Mesendoderm (in vitro differentiated cells): ENCODE data around the gene SH3GL1.

Source experiments
- DNase-seq: peaks from one replicate; pipeline ENCODE4 v3.0.0; 2013
- H2AK5ac ChIP-seq: 2 replicates; pipeline ENCODE4 v1.6.1; 2013; ENCODE audit warnings: low read length, inconsistent platforms
- H2BK120ac ChIP-seq: 2 replicates; pipeline ENCODE4 v1.6.1; 2013; ENCODE audit warnings: low read depth, mild to moderate bottlenecking, low read length, moderate library complexity, mixed read lengths
- H2BK15ac ChIP-seq: replicated peaks from 2 replicates; pipeline ENCODE4 v1.6.1; 2013; ENCODE audit warnings: low read depth, mild to moderate bottlenecking, moderate library complexity
- H2BK5ac ChIP-seq: 2 replicates; pipeline ENCODE4 v1.6.1; 2013; ENCODE audit warnings: low read length, inconsistent platforms
- H3K18ac ChIP-seq: 2 replicates; pipeline ENCODE4 v1.6.1; 2013; ENCODE audit warnings: mild to moderate bottlenecking, low read length, mixed read lengths
- H3K23ac ChIP-seq: one replicate; pipeline ENCODE4 v1.6.1; 2013; ENCODE audit warnings: low read length
- H3K27ac ChIP-seq: 2 replicates; pipeline ENCODE4 v1.5.1; 2013; ENCODE audit warnings: low read depth, mild to moderate bottlenecking, inconsistent platforms, low read length, moderate library complexity
- H3K27me3 ChIP-seq: 2 replicates; pipeline ENCODE4 v1.6.1; 2013; ENCODE audit warnings: low read length, control low read depth, mild to moderate bottlenecking, inconsistent platforms; ENCODE audit not compliant: insufficient read depth, poor library complexity
- H3K36me3 ChIP-seq: 2 replicates; pipeline ENCODE4 v1.6.1; 2013; ENCODE audit warnings: low read length, inconsistent platforms; ENCODE audit not compliant: control insufficient read depth, insufficient read depth
- H3K4ac ChIP-seq: one replicate; pipeline ENCODE4 v1.6.1; 2013; ENCODE audit warnings: low read depth, mild to moderate bottlenecking, low read length, moderate library complexity
- H3K4me1 ChIP-seq: 2 replicates; pipeline ENCODE4 v1.6.1; 2013; ENCODE audit warnings: low read depth, low read length, inconsistent platforms; ENCODE audit not compliant: control insufficient read depth
- H3K4me2 ChIP-seq: 2 replicates; pipeline ENCODE4 v1.6.1; 2013; ENCODE audit warnings: low read length
- H3K4me3 ChIP-seq: 2 replicates; pipeline ENCODE4 v1.5.1; 2013; ENCODE audit warnings: mild to moderate bottlenecking, low read length
- H3K56ac ChIP-seq: one replicate; pipeline ENCODE4 v1.6.1; 2013; ENCODE audit warnings: low read length
- H3K79me1 ChIP-seq: 2 replicates; pipeline ENCODE4 v1.6.1; 2013; ENCODE audit warnings: low read length, inconsistent platforms
- H3K79me2 ChIP-seq: 2 replicates; pipeline ENCODE4 v1.6.1; 2013; ENCODE audit warnings: mild to moderate bottlenecking, low read length; ENCODE audit not compliant: control insufficient read depth, insufficient read depth
- H3K9ac ChIP-seq: 2 replicates; pipeline ENCODE4 v1.6.1; 2013; ENCODE audit warnings: low read length, inconsistent platforms
- H4K5ac ChIP-seq: one replicate; pipeline ENCODE4 v1.6.1; 2013; ENCODE audit warnings: low read length
- H4K8ac ChIP-seq: one replicate; pipeline ENCODE4 v1.6.1; 2013; ENCODE audit warnings: low read depth, mild to moderate bottlenecking, control low read depth, low read length, moderate library complexity
- WGBS: extraction: QIAGEN DNeasy Blood & Tissue Kit; methylation state at CpG from one replicate; pipeline ENCODE4 v1.1.7; 2013; ENCODE audit warnings: low lambda C conversion rate, missing lambda C conversion rate; ENCODE audit not compliant: insufficient coverage; ENCODE audit errors: extremely low coverage; 5-methylcytosine and 5-hydroxymethylcytosine counted together

The SH3GL1 gene

DNA sequence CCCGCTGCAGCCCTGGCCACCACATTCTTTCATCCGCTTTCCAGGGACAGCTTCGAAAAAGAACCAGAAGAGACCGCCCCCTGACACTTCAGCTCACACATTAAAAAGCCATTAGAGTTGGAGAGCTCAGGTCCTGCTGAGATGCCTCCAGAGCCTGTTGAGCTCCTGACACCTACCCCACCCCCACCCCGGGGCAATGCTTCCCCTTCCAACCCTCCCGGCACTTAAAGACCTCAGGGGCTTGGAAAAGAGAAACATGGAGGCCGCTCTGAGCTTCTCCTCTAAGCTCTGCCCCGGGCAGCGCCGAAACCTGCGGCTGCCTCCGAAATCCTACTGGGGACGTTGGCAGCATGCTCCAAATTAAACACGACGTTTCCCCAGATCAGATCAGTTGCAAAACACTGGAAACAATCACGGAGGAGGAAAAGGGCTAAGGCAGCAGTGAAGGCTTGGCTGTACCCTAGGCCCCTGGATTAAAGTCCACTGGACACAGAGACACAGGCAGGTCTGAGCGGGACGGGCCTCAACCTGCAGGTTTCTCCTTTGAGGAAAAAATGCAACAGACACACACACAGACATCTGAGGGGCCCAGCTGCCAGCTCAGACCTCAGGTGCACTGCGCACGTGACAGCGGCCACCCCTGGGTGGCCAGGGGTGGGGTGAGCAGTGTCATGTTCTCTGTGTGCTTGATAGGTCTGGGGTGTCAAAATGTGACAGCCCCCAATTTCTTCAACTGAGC, 9.6 kb downstream of the SH3GL1 start:
- Histone ChIP-seq H2AK5ac (no peak overlapping the region), H4K5ac (no peak overlapping the region), H3K36me3 (peaks cover 1% of the 10 kb centered on the region), H2BK15ac (no peak overlapping the region), H3K4me2 (peak overlapping the region; percentile 80), H3K27me3 (no peaks in the 10 kb centered on the region), H3K18ac (peak overlapping the region; percentile 4), H3K23ac (no peak overlapping the region), H2BK120ac (no peak overlapping the region), H2BK5ac (peak overlapping the region; percentile 31), H3K56ac (peak overlapping the region; percentile 73), H3K4me3 (no peak overlapping the region), H3K9ac (peak overlapping the region; percentile 48), H3K4ac (no peak overlapping the region), H3K79me1 (peaks cover 40% of the 10 kb centered on the region), H4K8ac (no peak overlapping the region), H3K79me2 (peaks cover 53% of the 10 kb centered on the region), H3K4me1 (peaks cover 18% of the 10 kb centered on the region), H3K27ac (peak overlapping the region; percentile 84)
- peak; percentile 96 for DNase-seq
- no CpG with 5 or more reads among the region's 21 CpGs for WGBS

DNA sequence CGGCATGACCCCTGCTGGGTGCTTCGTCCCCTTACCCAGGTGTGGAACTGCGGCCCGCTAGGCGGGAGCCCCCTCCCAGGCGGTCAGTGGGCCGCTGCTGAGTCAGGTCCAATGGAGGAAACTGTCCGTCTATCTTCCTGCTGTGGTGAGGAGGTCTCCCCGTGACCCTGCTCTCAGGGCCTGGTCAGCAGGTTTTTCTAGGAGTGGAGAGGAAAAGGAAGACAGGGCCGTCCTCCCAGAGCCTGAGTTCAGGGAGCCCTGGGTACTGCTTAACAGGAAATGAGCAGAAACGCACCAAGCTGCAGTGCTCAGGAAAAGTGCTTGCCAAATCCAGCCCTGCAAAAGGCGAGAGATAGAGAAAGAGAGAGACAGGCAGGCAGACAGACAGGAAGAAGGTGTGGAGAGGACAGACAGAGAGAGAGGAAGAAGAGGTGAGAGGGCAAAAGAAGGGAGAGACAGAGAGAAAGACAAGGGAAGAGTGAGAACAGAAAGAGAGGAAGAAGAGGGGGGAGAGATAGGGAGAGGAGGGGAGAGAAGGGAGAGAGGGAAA, 10.3 kb downstream of the SH3GL1 start:
- Histone ChIP-seq H3K4me3 (no peak overlapping the region), H3K36me3 (no peaks in the 10 kb centered on the region), H3K9ac (peak overlapping the region; percentile 36), H3K4me1 (peaks cover 18% of the 10 kb centered on the region), H4K5ac (no peak overlapping the region), H3K56ac (peak overlapping the region; percentile 73), H3K27me3 (no peaks in the 10 kb centered on the region), H3K4ac (no peak overlapping the region), H3K23ac (no peak overlapping the region), H3K4me2 (peak overlapping the region; percentile 26), H3K18ac (peak overlapping the region; percentile 1), H2AK5ac (peak overlapping the region; percentile 5), H4K8ac (no peak overlapping the region), H3K27ac (peak overlapping the region; percentile 84), H3K79me1 (peaks cover 39% of the 10 kb centered on the region), H3K79me2 (peaks cover 52% of the 10 kb centered on the region), H2BK5ac (peak overlapping the region; percentile 56), H2BK120ac (no peak overlapping the region), H2BK15ac (no peak overlapping the region)
- no CpG with 5 or more reads among the region's 12 CpGs for whole genome bisulfite sequencing
- peak; percentile 57 for DNase-seq

DNA sequence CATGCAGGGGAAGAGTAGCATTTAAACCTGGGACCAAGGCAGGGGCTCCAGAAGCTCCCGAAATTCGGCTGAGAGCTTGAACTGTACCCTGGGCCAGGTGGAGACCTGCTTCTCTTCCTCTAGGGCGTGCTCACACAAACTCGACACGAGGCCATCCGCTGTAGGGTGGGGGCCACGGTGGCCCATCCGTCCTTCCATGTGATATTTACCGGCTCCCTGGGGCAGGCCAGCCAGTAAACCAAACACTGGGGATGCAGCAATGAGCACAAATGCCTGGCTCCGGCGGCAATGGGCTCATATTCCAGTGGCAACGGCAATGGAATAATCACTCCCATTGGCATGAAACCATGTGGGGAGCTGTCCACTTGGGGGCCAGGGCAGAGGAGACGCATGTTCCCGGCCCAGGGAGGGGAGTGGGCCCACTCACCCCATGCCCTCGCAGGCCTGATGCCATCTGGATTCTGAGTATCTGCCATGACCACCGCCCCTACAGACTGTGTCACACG, 10.8 kb downstream of the SH3GL1 start:
- Histone ChIP-seq H2BK120ac (no peak overlapping the region), H4K8ac (no peak overlapping the region), H3K4me3 (no peak overlapping the region), H3K27me3 (no peaks in the 10 kb centered on the region), H2AK5ac (peak overlapping the region; percentile 5), H3K4ac (no peak overlapping the region), H3K36me3 (no peaks in the 10 kb centered on the region), H3K23ac (no peak overlapping the region), H3K79me2 (peaks cover 47% of the 10 kb centered on the region), H3K27ac (peak overlapping the region; percentile 84), H3K4me2 (no peak overlapping the region), H3K9ac (peak overlapping the region; percentile 36), H3K79me1 (peaks cover 34% of the 10 kb centered on the region), H2BK15ac (no peak overlapping the region), H3K56ac (peak overlapping the region; percentile 73), H3K4me1 (peaks cover 18% of the 10 kb centered on the region), H4K5ac (no peak overlapping the region), H3K18ac (peak overlapping the region; percentile 1), H2BK5ac (peak overlapping the region; percentile 56)
- no peak for DNase-seq
- no CpG with 5 or more reads among the region's 17 CpGs for WGBS

DNA sequence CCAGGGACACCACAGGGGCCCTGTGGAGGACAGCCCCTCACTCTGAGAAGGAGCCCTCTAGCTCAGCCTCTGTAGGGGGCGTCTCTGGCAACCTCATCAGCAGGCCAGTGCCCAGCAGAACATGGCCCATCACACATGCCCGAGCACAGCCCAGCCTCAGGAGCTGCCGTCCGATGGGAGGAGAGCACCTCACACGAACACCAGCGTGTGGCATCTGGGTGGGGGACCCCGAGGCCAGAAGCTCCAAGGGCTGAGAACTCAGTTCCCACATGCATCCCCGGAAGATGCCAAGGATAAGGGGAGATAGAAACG, 11.3 kb downstream of the SH3GL1 start:
- no peak overlapping the region for H2AK5ac ChIP-seq
- H3K79me2 ChIP-seq, result peaks cover 47% of the 10 kb centered on the region
- no peak overlapping the region for H2BK15ac ChIP-seq
- no peaks in the 10 kb centered on the region for H3K27me3 ChIP-seq
- H3K4me3 ChIP-seq, result no peak overlapping the region
- no peak overlapping the region for H3K4ac ChIP-seq
- H3K4me2 ChIP-seq, result no peak overlapping the region
- H3K9ac ChIP-seq, result no peak overlapping the region
- H3K4me1 ChIP-seq, result peaks cover 18% of the 10 kb centered on the region
- peaks cover 32% of the 10 kb centered on the region for H3K79me1 ChIP-seq
- H4K8ac ChIP-seq, result no peak overlapping the region
- H2BK120ac ChIP-seq, result no peak overlapping the region
- no CpG with 5 or more reads among the region's 9 CpGs for WGBS
- no peak overlapping the region for H3K56ac ChIP-seq
- H3K23ac ChIP-seq, result no peak overlapping the region
- no peaks in the 10 kb centered on the region for H3K36me3 ChIP-seq
- DNase-seq, result no peak
- H2BK5ac ChIP-seq, result no peak overlapping the region
- no peak overlapping the region for H4K5ac ChIP-seq
- no peak overlapping the region for H3K27ac ChIP-seq
- H3K18ac ChIP-seq, result no peak overlapping the region

DNA sequence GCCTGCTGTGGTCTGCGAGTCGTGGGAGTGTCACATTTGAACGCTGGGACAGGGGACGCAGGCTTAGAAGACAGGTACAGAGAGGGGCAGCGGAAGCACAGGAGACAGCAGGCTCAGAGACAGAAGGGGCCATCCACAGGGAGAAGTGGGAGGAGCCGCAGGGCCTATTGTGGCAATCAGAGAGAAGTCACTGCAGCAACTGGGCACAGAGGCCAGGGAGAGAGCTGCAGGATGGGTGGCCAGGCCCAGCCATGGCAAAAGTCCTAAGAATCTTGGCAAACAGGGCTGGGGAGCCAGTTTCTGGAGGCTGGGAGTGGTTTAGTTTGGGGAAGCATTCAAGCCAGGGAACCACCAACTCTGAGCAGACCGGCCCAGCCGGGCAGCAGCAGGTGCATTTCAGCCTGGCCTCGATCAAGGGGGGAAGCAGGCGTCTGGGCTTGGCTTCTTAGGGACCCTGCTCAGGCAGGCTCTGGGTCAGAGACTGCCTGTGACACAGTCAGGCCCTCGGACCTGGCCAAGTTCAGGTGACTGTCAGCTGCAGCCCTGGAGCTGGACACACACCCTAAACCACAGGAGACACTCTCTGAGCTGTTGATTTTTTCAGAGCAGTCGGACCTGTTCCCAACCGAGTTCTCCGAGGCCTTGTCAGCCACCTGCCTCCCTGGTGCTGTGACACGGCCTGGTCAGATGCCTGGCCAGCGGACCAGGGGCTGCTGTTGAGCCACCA, 11.8 kb downstream of the SH3GL1 start:
- no peak overlapping the region for H3K27ac ChIP-seq
- no peak overlapping the region for H3K9ac ChIP-seq
- no peaks in the 10 kb centered on the region for H3K36me3 ChIP-seq
- peaks cover 18% of the 10 kb centered on the region for H3K4me1 ChIP-seq
- H4K5ac ChIP-seq, result no peak overlapping the region
- H3K79me2 ChIP-seq, result peaks cover 45% of the 10 kb centered on the region
- H3K4me3 ChIP-seq, result no peak overlapping the region
- no peak overlapping the region for H3K23ac ChIP-seq
- no peak overlapping the region for H2BK5ac ChIP-seq
- H3K79me1 ChIP-seq, result peaks cover 32% of the 10 kb centered on the region
- no peak overlapping the region for H2BK120ac ChIP-seq
- no peak overlapping the region for H3K4ac ChIP-seq
- no peak for DNase-seq
- no peak overlapping the region for H3K18ac ChIP-seq
- no peak overlapping the region for H2AK5ac ChIP-seq
- no peak overlapping the region for H3K4me2 ChIP-seq
- no peak overlapping the region for H4K8ac ChIP-seq
- no peaks in the 10 kb centered on the region for H3K27me3 ChIP-seq
- H3K56ac ChIP-seq, result no peak overlapping the region
- no peak overlapping the region for H2BK15ac ChIP-seq
- no CpG with 5 or more reads among the region's 16 CpGs for WGBS
